H4 (cell line): ENCODE measurements around the gene KCNG4. TPM values are rescaled to one million over a fixed set of nuclear protein-coding genes. Genes with fewer than 3 reads are reported as not detected.
"Not testable (repeated sequence)": the region's sequence is repeated elsewhere in the genome, so short reads cannot be mapped to it uniquely, and the experiment has no call there.

Experiments used
- DNase-seq: peaks from one replicate; pipeline ENCODE4 v3.0.0-alpha.2; 2015; ENCODE audit warnings: low spot score
- total RNA-seq: library from RNA; depleted of rRNA; stranded (reverse); fragments of >200 nt; shearing (Covaris generic); gene quantifications from 2 replicates; pipeline ENCODE4 v1.2.3, GENCODE V29; 2014

Gene KCNG4
- total RNA-seq, 1 experiment from 2014 or later, result not detected

DNA sequence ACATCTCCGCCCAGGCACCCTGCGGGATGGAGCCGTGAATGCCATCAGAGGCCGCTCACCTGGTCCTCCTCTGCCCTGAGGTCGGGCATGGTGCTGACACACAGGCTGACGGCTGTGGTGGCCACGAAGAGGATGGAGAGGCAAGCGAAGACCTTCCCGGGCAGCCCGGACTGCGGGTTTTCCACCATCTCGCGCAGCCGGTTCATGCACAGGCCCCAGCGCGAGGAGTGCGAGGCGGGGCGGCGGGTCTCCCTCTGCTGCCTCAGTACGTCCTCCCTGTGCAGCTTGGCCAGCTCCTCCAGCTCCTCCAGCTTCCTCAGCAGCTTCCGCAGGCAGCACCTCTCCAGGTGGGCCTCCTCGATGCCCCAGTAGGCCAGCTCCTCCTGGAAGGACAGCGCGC is 3.1 kb downstream of the KCNG4 start:
- DNase-seq, result no peak

DNA sequence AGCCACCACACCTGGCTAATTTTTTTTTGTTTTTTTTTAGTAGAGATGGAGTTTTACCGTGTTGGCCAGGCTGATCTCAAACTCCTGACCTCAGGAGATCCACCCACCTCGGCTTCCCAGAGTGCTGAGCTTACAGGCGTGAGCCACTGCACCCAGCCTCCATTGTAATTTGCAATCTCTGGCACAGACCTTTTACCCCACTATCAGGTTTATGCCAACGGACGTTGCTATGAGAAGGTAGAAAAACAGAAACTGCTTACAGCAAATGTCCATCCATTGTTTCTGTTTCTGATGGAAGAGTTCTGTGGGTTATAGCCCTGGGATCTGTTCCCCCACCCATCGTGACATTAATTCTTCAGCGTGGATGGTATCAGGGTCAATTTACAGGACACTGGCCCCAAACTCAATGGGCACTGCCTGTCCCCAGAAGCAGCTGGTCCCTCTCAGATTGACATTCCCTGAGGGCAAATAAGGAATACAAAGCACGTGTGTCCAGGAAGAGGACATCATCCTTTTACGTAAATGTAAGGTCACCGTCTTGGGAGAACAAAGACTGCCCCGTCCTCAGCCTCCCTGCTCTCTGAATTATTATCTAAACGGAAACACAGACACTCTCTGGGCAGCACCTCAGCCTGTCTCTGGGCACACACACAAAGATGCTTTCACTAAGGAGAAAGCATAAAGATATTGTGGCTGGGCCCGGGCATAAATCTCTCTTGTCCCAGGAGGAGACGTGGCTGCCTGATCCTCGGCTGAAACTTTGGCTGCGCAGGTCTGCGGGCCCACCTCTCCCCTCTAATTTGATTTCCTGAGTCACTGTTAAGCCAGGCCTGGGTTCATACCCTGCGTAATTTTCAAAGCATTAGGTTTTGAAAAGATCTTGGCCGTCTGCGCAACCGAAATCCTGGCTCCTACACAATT is 5.2 kb downstream of the KCNG4 start:
- no peak for DNase-seq

DNA sequence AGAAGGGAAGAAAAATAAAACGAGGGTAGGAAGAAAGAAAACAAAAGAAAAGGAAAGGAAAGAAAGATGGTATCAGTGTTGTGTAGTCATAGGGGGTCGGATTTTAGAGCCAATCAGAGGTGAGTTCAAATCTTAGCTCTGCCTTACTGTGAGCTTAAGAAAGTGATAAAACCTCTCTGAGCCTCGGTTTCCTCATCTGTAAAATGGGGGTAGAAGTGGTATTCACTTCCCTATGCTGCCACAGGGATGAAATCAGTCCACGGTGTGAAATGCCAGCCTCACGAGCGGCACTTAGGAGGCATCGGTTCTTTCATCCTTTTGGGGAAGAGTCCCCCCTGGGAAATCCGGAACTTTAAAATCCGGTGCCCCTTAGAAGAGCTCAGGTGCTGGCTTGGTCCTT is 6.1 kb downstream of the KCNG4 start:
- DNase-seq, result no peak

DNA sequence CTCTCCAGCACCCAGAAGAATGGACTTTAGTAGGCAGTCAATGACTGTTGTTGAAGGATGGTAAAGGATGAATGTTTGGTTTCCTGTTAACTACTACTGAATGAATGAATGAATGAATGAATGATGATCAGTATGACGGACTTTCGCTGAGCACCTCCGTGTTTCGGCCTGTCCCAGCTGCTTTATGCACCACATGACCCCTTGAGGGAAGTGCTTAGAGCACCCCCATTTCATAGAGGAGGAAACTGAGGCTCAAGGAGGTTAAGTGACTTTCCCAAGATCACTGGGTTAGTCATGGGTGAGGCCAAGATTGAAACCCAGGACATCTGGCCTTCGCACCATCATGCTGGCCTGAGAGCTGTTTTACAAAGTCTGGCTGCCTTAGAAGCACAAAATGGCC is 6.8 kb downstream of the KCNG4 start:
- DNase-seq, result no peak

GRCh38 chr16:84232060-84232459 is 7.8 kb downstream of the KCNG4 start:
- DNase-seq, result no peak

- DNase-seq, result no peak
Observed at GRCh38 chr16:84229471-84229870, 10.3 kb downstream of the KCNG4 start.

DNA sequence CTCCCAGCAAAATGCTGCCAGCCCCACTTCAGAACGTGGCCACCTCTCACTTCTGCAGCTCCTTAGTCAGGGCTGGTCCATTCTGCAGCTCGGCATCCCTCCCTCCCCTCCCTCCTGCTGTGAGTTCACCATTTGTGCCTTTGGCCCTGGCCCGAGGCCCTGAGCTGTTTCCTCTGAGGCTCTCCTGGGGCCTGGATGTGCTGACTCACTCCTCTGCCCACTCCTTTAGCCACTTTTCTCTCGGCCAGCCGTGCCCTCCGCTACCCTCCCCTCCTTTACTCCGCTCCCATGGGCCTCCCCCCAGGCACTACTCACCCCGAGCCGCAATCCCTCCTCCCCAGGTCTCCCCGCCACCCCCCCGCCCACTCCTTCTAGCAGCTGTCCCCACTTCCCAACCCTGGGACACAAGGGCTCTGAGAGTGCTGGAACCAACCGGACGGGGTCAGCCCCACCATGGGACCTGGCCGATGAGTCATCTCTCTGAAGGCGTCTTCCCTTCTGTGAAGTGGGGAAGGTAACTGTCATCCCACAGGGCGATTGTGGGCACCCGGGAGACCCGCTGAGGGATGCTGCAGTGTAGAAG is 11.5 kb downstream of the KCNG4 start:
- peak; percentile 94 for DNase-seq

DNA sequence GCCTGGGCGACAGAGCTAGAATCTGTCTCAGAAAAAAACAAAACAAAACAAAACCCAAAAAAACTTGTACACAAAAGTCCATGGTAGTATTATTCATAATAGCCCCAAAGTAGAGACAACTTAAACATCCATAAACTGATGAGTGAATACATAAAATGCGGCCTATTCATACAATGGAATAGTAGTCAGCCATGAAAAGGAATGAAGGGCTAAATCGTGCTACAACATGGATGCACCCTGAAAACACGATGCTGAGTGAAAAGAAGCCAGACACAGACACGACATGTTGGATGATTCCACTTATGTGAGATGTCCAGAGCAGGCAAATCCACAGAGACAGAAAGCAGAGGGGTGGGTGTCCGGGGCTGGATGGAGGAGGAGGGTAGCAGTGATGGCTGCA is 12.3 kb downstream of the KCNG4 start:
- DNase-seq, result no peak

- no peak for DNase-seq
Observed at GRCh38 chr16:84226026-84226425, 13.8 kb downstream of the KCNG4 start.

DNA sequence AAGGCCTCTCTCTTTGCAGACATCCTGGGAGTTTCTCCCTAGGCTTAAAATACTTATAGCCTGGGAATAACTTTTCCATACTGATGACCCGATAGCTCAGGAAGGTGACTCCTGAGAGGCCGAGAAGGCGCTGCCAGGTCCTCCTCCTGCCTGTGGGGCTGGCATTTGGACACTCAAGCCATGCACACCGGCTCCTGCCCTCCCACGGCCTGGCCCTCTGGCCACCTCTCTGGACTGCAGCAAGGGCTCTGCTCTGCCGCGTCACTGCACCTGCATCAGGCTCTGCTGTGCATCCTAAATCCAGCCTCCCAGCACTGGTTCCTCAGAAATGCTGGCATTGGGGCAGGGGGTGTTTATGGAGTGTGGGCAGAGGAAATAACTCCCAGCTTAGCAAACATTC is 14.2 kb downstream of the KCNG4 start:
- no peak for DNase-seq

DNA sequence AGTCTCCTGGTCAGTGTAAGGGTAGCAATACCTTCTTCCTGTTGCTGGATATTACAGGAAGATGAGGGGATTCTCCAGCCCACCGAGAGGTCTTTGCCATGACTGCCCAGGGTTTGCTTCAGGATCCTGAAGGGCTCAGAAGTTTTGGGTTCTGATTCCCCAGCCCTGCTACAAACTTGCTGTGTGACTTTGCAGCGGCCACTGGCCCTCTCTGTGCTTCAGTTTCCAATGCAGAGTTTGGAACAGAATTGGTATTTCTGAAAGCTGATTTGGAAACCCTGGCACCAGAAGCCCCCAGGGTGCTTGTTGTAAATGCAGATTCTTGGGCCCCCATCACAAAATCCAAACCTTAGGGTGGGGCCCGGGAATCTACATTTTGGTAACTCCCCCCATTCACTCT is 14.7 kb downstream of the KCNG4 start:
- no peak for DNase-seq

GRCh38 chr16:84224554-84224953 is 15.3 kb downstream of the KCNG4 start:
- DNase-seq, result no peak

DNA sequence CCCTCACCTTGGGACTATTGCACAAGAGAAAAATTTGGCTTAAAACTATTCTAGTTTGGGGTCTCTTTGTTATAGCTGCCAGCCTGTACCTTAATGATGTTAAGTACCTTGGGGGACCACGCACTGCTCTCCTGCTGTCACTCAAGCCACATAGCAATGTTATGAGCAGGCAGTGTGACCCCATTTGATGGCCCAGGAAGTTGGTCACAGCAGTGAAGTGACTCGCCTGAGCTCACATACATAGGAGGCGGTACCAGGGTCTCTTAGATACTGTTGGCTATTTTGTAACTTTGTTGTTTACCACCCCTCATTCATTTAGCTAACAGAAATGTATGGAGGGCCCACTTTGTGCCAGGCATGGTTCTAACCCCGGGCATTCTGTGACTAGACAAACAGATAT is 16.4 kb downstream of the KCNG4 start:
- DNase-seq, result no peak

DNA sequence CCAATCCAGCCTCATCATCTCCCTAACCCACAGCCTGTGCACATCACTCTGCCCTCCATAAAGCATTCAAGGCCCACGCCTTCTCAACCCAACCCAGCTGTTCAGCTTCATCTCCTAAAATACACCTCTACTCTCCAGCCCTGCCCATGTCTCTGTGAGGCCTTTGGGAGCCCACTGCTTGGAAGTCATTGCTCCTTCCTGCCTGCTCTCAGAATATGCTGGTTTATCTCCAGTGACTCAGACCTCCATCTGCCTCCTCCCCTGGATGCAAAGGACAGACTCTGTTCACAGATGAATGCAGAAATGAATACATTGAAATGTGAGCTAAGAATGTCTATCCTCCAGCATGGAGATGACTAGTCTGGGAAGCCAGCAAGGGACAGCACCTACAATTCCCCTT is 19.0 kb downstream of the KCNG4 start:
- DNase-seq, result no peak

DNA sequence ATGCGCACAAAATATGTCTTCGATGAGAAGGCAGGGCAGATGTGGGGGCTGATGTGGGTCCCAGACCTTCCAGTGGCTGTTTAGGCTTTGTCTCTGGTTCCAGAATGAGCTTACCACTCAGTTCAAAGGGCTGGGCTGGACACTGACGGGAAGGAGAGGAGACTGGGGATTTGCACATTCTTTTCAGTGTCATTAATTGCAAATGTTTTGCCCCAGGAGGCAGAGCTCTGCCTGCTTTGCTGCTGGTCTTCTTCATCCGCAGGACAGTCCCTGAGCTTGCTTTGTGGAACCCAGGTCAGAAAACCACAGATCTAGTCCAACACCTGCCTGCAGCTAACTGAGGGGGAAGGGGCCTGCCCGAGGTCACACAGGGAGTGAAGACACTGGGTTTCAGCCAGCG is 20.9 kb downstream of the KCNG4 start:
- no peak for DNase-seq

DNA sequence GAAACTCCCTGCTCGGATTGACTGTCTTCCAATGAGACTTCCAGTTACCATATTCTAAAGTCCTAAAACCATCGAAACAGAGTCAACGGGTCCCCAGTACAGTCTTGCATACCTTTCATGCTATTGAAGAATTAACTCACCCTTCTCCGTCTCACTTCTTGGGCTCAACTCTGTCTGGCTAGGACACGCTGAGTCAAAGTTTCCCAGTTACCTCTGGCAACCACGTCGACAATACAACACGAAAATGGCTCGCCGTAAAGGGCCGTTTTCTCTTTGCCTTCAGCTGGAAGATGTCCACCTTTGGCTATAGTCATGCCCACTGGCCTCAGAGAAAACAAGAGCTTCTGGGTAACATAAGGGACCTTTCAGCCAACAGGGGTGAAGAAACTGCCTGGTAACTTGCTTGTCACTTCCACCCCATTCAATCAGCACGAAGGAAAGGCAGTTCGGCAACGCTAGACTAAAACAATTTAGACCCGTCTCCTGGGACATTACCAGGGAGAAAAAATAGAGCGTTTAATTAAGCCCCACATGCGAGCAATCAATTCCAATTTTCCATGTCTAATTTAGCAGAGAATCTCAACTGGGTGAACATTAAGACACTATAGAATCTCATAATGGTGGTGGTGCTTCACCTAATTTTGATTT is 21.5 kb downstream of the KCNG4 start:
- no peak for DNase-seq

GRCh38 chr16:84216144-84216543 is 23.7 kb downstream of the KCNG4 start:
- DNase-seq, result not testable (repeated sequence)

- DNase-seq, result no peak
Observed at GRCh38 chr16:84215531-84215930, 24.3 kb downstream of the KCNG4 start.

GRCh38 chr16:84214451-84215066 is 25.3 kb downstream of the KCNG4 start:
- no peak for DNase-seq

DNA sequence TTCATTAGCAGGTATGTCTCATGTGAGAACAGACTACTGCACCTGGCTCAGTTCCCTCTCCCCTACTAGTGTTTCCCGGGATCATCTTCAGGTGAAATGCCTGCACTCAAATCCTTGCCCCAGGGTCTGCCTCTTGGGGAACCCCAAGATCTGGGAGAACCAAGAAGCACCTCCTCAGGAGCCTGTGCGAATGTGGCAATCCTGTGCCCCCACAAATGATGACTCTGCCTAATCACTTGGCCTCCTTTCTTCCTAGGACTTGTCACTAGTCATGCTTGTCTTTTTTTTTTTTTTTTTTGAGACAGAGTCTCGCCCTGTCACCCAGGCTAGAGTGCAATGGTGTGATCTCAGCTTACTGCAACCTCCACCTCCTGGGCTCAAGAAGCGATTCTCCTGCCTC is 27.2 kb downstream of the KCNG4 start:
- no peak for DNase-seq

- DNase-seq, result no peak
Observed at GRCh38 chr16:84212154-84212553, 27.7 kb downstream of the KCNG4 start.

- DNase-seq, result no peak
Observed at GRCh38 chr16:84209989-84210388, 29.8 kb downstream of the KCNG4 start.

DNA sequence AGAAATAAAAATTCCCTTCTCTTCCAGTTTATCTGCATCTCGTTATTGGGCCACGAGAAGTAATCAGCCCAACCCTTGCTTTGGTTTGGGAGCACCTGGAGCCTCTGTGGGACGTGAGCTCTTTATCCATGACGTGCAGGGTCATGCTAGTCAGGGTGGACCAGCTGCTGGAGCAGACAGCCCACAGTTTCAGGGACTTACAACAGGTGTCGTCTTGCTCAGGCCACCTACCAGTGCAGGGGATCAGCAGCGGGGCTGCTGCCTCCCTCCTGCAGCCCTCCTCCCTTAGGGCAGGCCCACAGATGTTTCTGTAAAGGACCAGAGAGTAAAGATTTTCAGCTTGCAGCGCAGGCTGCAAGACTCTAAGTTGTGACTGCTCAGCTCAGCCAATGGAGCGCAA is 31.9 kb downstream of the KCNG4 start:
- no peak for DNase-seq
